ENCODE data around the gene NFIL3.

GRCh38 chr9:91436841-91437240, 13.2 kb upstream of the NFIL3 start:
- TF ChIP-seq CTCF (conservative IDR thresholded peaks at IDR 0.05; ENCODE audit: low read length), result no peak
- TF ChIP-seq EZH2phosphoT487 (IDR thresholded peaks at IDR 0.05; ENCODE audit: borderline replicate concordance, low read depth, low read length), result no peak
